Uterus (tissue), 2 donors: ENCODE measurements around the gene ELOVL5.

ENCODE experiments used
- POLR2A ChIP-seq, 2 donors: fragments of 450-650 bp; IDR thresholded peaks; one replicate each; pipeline ENCODE4 v1.6.1; 2016; ENCODE audit warnings: antibody characterized with exemption in 2 of 2, mild to moderate bottlenecking in 1 of 2, moderate library complexity in 1 of 2
- TF ChIP-seq, protein P1 (sequence below), 4 experiments: fragments of 200-600 bp in 2 of 4; fragments of 450-650 bp in 2 of 4; sonication (generic) in 2 of 4; IDR thresholded peaks; one replicate each; pipeline ENCODE4 v1.5.1; 2016 to 2019; ENCODE audit warnings: antibody characterized with exemption in 4 of 4, mild to moderate bottlenecking in 2 of 4, moderate library complexity in 1 of 4

DNA sequence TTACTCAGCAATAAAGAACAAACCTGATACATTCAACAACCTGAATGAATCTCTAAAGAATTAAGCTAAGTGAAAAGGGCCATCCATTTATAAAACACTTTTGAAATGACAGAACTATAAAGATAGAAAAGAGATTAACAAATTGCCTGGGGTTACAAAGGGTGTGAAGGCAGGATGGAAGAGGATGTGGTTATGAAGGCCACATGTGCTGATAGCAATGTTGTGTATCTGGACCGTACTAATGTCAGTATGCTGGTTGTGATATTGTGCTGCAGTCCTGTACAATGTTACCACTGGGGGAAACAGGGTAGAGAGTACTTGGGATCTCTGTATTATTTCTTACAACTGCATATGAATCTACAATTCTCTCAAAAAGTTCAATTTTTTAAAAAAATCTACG, 36.4 kb downstream of the ELOVL5 start:
- TF ChIP-seq, protein P1, sequence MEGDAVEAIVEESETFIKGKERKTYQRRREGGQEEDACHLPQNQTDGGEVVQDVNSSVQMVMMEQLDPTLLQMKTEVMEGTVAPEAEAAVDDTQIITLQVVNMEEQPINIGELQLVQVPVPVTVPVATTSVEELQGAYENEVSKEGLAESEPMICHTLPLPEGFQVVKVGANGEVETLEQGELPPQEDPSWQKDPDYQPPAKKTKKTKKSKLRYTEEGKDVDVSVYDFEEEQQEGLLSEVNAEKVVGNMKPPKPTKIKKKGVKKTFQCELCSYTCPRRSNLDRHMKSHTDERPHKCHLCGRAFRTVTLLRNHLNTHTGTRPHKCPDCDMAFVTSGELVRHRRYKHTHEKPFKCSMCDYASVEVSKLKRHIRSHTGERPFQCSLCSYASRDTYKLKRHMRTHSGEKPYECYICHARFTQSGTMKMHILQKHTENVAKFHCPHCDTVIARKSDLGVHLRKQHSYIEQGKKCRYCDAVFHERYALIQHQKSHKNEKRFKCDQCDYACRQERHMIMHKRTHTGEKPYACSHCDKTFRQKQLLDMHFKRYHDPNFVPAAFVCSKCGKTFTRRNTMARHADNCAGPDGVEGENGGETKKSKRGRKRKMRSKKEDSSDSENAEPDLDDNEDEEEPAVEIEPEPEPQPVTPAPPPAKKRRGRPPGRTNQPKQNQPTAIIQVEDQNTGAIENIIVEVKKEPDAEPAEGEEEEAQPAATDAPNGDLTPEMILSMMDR (IDR thresholded peaks at IDR 0.05) = no peak
- no peak for TF ChIP-seq POLR2A (IDR thresholded peaks at IDR 0.05)
